Astrocyte of the spinal cord (primary cell): ENCODE data around the gene CHODL.
A peak's percentile ranks its signal among the peaks of the same experiment; 100 is the strongest.

Experiments
- DNase-seq: peaks from one replicate; pipeline ENCODE4 v3.0.0; 2011; ENCODE audit warnings: low read depth, low spot score
- H3K4me3 ChIP-seq: 2 replicates; pipeline ENCODE4 v1.5.1; 2011; ENCODE audit warnings: low read depth, mild to moderate bottlenecking, low read length, moderate library complexity
- in situ Hi-C: cut with HindIII; loops from 2 replicates; pipeline ENCODE4 v1.10.0; 2017; ENCODE audit warnings: low sequenced_read_pairs
- TF ChIP-seq, protein P1 (sequence below): IDR thresholded peaks from 2 replicates; pipeline ENCODE4 v1.5.1; 2012; ENCODE audit warnings: low read depth, mild to moderate bottlenecking, low read length, inconsistent platforms

CHODL gene

DNA sequence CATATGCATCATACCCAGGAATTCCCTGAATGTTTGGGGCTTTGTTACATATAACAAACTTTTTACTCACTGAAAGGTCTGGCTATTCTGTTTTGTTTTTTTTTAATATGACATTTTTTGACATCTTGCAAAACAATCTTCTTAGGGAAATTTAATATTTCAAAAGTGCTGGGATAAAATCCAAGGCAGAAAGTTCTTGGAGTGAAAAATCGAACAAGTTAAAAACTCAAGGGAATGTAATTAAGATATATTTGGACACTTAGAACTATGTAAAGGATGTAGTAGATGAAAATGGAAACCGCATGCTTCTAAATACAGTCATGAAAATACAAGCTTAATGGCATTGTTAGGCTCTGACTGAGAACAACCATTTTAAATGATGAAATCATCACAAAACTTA, 8.6 kb downstream of the CHODL start:
- H3K4me3 ChIP-seq = no peak overlapping the region
- in situ Hi-C loops = no loop called here
- DNase-seq = peak; percentile 9
- TF ChIP-seq, protein P1, sequence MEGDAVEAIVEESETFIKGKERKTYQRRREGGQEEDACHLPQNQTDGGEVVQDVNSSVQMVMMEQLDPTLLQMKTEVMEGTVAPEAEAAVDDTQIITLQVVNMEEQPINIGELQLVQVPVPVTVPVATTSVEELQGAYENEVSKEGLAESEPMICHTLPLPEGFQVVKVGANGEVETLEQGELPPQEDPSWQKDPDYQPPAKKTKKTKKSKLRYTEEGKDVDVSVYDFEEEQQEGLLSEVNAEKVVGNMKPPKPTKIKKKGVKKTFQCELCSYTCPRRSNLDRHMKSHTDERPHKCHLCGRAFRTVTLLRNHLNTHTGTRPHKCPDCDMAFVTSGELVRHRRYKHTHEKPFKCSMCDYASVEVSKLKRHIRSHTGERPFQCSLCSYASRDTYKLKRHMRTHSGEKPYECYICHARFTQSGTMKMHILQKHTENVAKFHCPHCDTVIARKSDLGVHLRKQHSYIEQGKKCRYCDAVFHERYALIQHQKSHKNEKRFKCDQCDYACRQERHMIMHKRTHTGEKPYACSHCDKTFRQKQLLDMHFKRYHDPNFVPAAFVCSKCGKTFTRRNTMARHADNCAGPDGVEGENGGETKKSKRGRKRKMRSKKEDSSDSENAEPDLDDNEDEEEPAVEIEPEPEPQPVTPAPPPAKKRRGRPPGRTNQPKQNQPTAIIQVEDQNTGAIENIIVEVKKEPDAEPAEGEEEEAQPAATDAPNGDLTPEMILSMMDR = no peak

DNA sequence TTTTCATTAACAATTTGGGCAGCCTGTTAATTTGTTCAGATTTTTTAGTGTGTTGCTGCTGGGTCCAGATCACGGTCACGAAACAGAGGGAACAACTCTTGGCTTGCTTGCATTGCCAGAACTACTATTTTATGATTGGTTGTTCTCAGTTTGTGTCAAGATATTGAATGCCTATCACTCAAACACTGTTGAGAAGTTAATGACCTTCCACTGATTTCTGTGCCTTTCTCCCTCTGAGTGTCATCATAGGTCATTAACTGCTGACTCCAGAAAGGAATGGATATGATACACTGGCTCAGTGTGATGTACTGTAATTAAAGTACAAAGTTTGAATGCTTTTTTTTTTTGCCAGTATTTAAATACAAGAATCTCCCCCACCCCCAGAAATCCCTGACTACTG, 9.2 kb downstream of the CHODL start:
- no peak overlapping the region for H3K4me3 ChIP-seq
- no peak for DNase-seq
- in situ Hi-C loops = no loop called here
- TF ChIP-seq, protein P1 = no peak

DNA sequence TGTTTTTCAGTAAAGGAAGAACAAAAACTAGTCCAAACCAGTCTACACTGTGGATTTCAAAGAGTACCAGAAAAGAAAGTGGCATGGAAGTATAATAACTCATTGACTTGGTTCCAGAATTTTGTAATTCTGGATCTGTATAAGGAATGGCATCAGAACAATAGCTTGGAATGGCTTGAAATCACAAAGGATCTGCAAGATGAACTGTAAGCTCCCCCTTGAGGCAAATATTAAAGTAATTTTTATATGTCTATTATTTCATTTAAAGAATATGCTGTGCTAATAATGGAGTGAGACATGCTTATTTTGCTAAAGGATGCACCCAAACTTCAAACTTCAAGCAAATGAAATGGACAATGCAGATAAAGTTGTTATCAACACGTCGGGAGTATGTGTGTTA, 21.3 kb downstream of the CHODL start:
- no peak for DNase-seq
- H3K4me3 ChIP-seq = no peak overlapping the region
- in situ Hi-C loops = no loop called here
- TF ChIP-seq, protein P1 = no peak

DNA sequence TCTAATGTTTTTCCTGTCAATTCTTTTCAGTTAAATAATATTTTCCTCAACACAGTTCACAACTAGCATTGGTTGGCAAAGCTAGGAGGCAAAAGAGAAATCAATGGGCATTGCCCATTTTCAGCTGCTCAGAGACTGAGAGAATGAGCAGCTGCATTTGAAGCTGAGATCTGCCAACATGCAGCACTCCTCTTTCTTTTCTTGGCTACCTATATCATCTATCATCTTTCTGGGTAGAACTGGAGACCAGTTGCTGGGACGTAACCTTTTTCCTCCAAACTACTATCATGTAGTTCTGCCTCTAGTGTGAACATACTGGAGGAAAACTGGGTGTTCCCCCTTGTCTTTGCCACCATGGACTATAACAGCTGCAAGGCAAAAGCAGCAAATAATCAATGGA, 22.9 kb downstream of the CHODL start:
- H3K4me3 ChIP-seq = no peak overlapping the region
- TF ChIP-seq, protein P1 = no peak
- no peak for DNase-seq
- in situ Hi-C loops = no loop called here

DNA sequence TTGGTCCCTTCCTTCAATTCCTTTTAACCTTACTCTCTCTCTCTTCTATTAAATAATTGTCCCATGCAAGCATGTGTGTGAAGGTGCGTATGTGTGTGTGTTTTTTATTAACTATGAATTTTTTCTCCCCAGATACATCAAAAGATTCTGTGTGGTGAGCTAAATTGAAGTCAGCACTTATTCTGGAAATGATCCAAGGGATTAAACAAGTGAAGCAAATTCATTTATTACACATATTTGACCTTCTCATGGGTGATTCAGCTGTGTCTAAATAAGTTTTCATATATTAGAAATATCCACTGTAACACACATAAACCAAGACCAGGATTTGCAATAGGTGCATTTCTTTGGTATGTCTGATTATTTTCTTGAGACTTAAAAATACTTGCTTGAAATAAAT, 24.3 kb downstream of the CHODL start:
- H3K4me3 ChIP-seq = no peak overlapping the region
- in situ Hi-C loops = no loop called here
- no peak for DNase-seq
- TF ChIP-seq, protein P1 = no peak

DNA sequence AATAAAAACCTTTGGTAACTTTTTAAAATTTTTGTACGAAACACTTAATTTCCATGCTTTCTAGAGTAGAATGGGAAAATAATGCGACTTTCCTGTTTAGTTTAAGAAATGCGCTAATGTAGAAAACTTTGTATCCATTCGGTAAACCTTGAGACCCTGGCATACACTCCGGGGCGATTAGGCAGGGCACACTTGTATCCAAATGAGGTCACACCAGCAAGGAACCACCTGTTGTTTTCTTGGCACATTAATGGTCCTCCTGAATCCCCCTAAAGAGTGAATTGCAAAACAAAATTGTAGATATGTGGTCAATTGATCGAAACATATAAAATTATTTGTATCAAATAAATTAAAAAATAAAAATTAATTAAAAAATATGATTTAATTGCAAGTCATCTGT, 25.2 kb downstream of the CHODL start:
- in situ Hi-C loops = no loop called here
- no peak for DNase-seq
- H3K4me3 ChIP-seq = no peak overlapping the region
- TF ChIP-seq, protein P1 = no peak

DNA sequence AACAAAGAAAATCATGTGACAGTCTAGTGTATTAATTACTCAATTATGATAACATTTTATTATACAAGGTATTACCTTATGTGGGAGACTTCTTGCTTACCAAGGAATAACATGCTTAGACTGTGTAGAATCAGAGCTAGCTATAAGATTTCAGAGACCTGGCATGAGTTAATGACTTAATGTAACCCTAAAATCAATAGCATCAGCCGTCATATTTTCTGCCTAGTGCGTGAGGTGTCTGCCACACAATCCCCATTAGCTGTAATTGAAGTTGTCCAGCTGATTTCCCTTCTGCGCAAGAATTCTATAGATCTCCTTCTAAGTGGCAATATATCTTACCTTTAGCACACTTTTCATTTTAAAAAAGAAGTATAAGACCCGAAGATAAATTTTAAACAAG, 28.8 kb downstream of the CHODL start:
- in situ Hi-C loops = no loop called here
- H3K4me3 ChIP-seq = no peak overlapping the region
- TF ChIP-seq, protein P1 = no peak
- DNase-seq = no peak
